ENCODE measurements around the gene ZCCHC24.

DNA sequence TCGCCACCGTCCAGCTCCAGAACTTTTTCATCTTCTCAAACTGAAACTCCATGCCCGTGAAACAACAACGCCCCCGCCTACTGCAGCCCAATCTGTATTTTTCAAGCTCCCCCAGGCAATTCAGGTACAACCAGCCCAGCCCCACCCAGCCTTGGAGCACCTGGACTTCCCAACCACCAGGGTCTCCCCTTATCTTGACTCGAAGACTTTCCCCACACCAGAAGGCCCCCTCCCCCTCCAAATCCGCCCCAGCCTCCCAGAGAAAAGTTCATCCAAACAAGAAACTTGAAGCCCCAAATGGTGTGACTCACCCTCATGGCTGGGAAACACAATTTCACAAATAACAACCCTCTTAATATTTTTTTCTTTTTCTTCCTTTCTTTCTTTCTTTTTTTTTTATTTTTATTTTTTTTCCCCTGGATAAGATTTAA, 10.6 kb downstream of the ZCCHC24 start:
- TF ChIP-seq CTCF (conservative IDR thresholded peaks at IDR 0.05) (no peak), EZH2 (IDR thresholded peaks at IDR 0.05; ENCODE audit: low read depth) (no peak)

Measured in PC-9 (cell line).